HepG2 (cell line): Measurements from ENCODE around the gene PCP4L1. TPM values are rescaled to one million over a fixed set of nuclear protein-coding genes. Genes with fewer than 3 reads are reported as not detected.

Source experiments
- ASH2L ChIP-seq: fragments of 300-600, 200-600 bp; sonication (generic); IDR thresholded peaks from 2 replicates; pipeline ENCODE4 v1.7.0; 2017; ENCODE audit warnings: low read depth, mild to moderate bottlenecking, moderate library complexity, mixed read lengths, low read length; ENCODE audit not compliant: insufficient read length
- CBX5 ChIP-seq: sonication (generic); formaldehyde crosslinking; IDR thresholded peaks from 2 replicates; pipeline ENCODE4 v1.4.0; 2020; ENCODE audit warnings: missing genetic modification reagents, borderline replicate concordance
- EEA1 ChIP-seq: sonication (generic); formaldehyde crosslinking; IDR thresholded peaks from 2 replicates; pipeline ENCODE4 v1.5.1; 2020; ENCODE audit warnings: mild to moderate bottlenecking, missing genetic modification reagents, borderline replicate concordance
- MAF1 ChIP-seq: sonication (generic); formaldehyde crosslinking; IDR thresholded peaks from 2 replicates; pipeline ENCODE4 v1.5.0; 2020; ENCODE audit warnings: missing genetic modification reagents, borderline replicate concordance
- MTA1 ChIP-seq: sonication (generic); formaldehyde crosslinking; IDR thresholded peaks from 2 replicates; pipeline ENCODE4 v1.4.0; 2020; ENCODE audit warnings: missing genetic modification reagents, mild to moderate bottlenecking, borderline replicate concordance
- NCOA5 ChIP-seq: sonication (generic); formaldehyde crosslinking; IDR thresholded peaks from 2 replicates; pipeline ENCODE4 v1.4.0; 2020; ENCODE audit warnings: missing genetic modification reagents
- NFYB ChIP-seq: sonication (generic); formaldehyde crosslinking; IDR thresholded peaks from 2 replicates; pipeline ENCODE4 v1.4.0; 2020; ENCODE audit warnings: missing genetic modification reagents
- RARA ChIP-seq: IDR thresholded peaks from 2 replicates; pipeline ENCODE4 v1.6.1; 2016; ENCODE audit warnings: missing genetic modification reagents, missing compliant biosample characterization
- REXO4 ChIP-seq: sonication (generic); formaldehyde crosslinking; IDR thresholded peaks from 2 replicates; pipeline ENCODE4 v1.8.0; 2022; ENCODE audit warnings: missing genetic modification reagents, mild to moderate bottlenecking, borderline replicate concordance
- SCMH1 ChIP-seq: sonication (generic); formaldehyde crosslinking; IDR thresholded peaks from 2 replicates; pipeline ENCODE4 v1.9.0; 2021; ENCODE audit warnings: missing genetic modification reagents, mild to moderate bottlenecking, borderline replicate concordance
- SIN3B ChIP-seq: fragments of 150-350 bp; IDR thresholded peaks from 2 replicates; pipeline ENCODE4 v1.6.1; 2014; ENCODE audit warnings: low read length
- SUZ12 ChIP-seq: fragments of 150-350 bp; IDR thresholded peaks from 2 replicates; pipeline ENCODE4 v1.6.1; 2014; ENCODE audit warnings: low read depth, low read length
- TEAD2 ChIP-seq: sonication (generic); formaldehyde crosslinking; IDR thresholded peaks from 2 replicates; pipeline ENCODE4 v1.9.0; 2021; ENCODE audit warnings: missing genetic modification reagents
- WIZ ChIP-seq: sonication (generic); formaldehyde crosslinking; IDR thresholded peaks from 2 replicates; pipeline ENCODE4 v1.5.1; 2020; ENCODE audit warnings: mild to moderate bottlenecking, missing genetic modification reagents
- ZBTB20 ChIP-seq: sonication (generic); formaldehyde crosslinking; IDR thresholded peaks from 2 replicates; pipeline ENCODE4 v1.8.1; 2023; ENCODE audit warnings: missing genetic modification reagents, low read depth, mild to moderate bottlenecking, borderline replicate concordance
- ZBTB3 ChIP-seq: sonication (generic); formaldehyde crosslinking; IDR thresholded peaks from 2 replicates; pipeline ENCODE4 v1.4.0; 2020; ENCODE audit warnings: low read depth, mild to moderate bottlenecking, moderate library complexity, missing genetic modification reagents, borderline replicate concordance
- ZFY ChIP-seq: sonication (generic); formaldehyde crosslinking; IDR thresholded peaks from 2 replicates; pipeline ENCODE4 v1.4.0; 2020; ENCODE audit warnings: missing genetic modification reagents
- ZNF205 ChIP-seq: IDR thresholded peaks from 2 replicates; pipeline ENCODE4 v1.6.1; 2018; ENCODE audit warnings: missing biosample characterization, missing genetic modification reagents
- ZNF234 ChIP-seq: sonication (generic); formaldehyde crosslinking; conservative IDR thresholded peaks from 2 replicates; pipeline ENCODE4 v1.5.1; 2020; ENCODE audit warnings: mild to moderate bottlenecking, missing genetic modification reagents
- ZNF24 ChIP-seq: fragments of 450-650 bp; IDR thresholded peaks from 2 replicates; pipeline ENCODE4 v1.6.1; 2017; ENCODE audit warnings: antibody characterized with exemption, mild to moderate bottlenecking
- ZNF260 ChIP-seq: sonication (generic); formaldehyde crosslinking; IDR thresholded peaks from 2 replicates; pipeline ENCODE4 v1.4.0; 2020; ENCODE audit warnings: missing genetic modification reagents, low read depth, mild to moderate bottlenecking, borderline replicate concordance
- ZNF296 ChIP-seq: sonication (generic); formaldehyde crosslinking; conservative IDR thresholded peaks from 2 replicates; pipeline ENCODE4 v1.5.0; 2020; ENCODE audit warnings: mild to moderate bottlenecking, missing genetic modification reagents
- ZNF34 ChIP-seq: sonication (generic); formaldehyde crosslinking; IDR thresholded peaks from 2 replicates; pipeline ENCODE4 v1.4.0; 2020; ENCODE audit warnings: mild to moderate bottlenecking, missing genetic modification reagents, borderline replicate concordance
- ZNF552 ChIP-seq: sonication (generic); formaldehyde crosslinking; IDR thresholded peaks from 2 replicates; pipeline ENCODE4 v1.9.0; 2022; ENCODE audit warnings: missing genetic modification reagents, mild to moderate bottlenecking, borderline replicate concordance
- ZNF557 ChIP-seq: sonication (generic); formaldehyde crosslinking; IDR thresholded peaks from 2 replicates; pipeline ENCODE4 v1.4.0; 2020; ENCODE audit warnings: missing genetic modification reagents
- ZZZ3 ChIP-seq: sonication (generic); formaldehyde crosslinking; IDR thresholded peaks from 2 replicates; pipeline ENCODE4 v1.4.0; 2020; ENCODE audit warnings: missing genetic modification reagents, mild to moderate bottlenecking, borderline replicate concordance
- polyA plus RNA-seq, 8 experiments: library from polyadenylated mRNA; depleted of rRNA in 3 of 8; stranded (reverse) in 7 of 8; unstranded in 1 of 8; fragments of >200 nt; fragmentation: Illumina TruSeq in 4 of 8; extraction: Trizol in 4 of 8; gene quantifications; 2 replicates each; pipeline versions ENCODE4 v1.2.1 to v1.2.3, GENCODE V29; 2011 to 2016; ENCODE audit warnings: low read depth in 4 of 8, missing spikeins in 1 of 8, mixed read lengths in 1 of 8; ENCODE audit not compliant: insufficient read depth in 1 of 8
- total RNA-seq, 5 experiments: library from RNA; depleted of rRNA; stranded (reverse); fragments of >200 nt; fragmentation: Illumina TruSeq; extraction: Trizol; gene quantifications; 2 replicates each; pipeline ENCODE4 v1.2.3, GENCODE V29; 2016; ENCODE audit warnings: low read depth in 1 of 5
- TF ChIP-seq, protein P1 (sequence below): IDR thresholded peaks from 2 replicates; pipeline ENCODE4 v1.6.1; 2016; ENCODE audit warnings: missing compliant biosample characterization, missing genetic modification reagents, borderline replicate concordance
- TF ChIP-seq, protein P2 (sequence below): IDR thresholded peaks from 2 replicates; pipeline ENCODE4 v1.6.1; 2012; ENCODE audit warnings: inconsistent platforms
- TF ChIP-seq, protein P3 (sequence below): sonication (generic); formaldehyde crosslinking; IDR thresholded peaks from 2 replicates; pipeline ENCODE4 v1.5.1; 2020; ENCODE audit warnings: missing genetic modification reagents, mild to moderate bottlenecking, borderline replicate concordance
- TF ChIP-seq, protein P4 (sequence below): sonication (generic); formaldehyde crosslinking; IDR thresholded peaks from 2 replicates; pipeline ENCODE4 v1.4.0; 2020; ENCODE audit warnings: missing genetic modification reagents

The PCP4L1 gene
- total and polyA plus RNA-seq, 2 of the 13 experiments (the other 11 are each of a cell fraction or from before 2014, with no cell fraction given) = 0.28 TPM; not detected in 1

DNA sequence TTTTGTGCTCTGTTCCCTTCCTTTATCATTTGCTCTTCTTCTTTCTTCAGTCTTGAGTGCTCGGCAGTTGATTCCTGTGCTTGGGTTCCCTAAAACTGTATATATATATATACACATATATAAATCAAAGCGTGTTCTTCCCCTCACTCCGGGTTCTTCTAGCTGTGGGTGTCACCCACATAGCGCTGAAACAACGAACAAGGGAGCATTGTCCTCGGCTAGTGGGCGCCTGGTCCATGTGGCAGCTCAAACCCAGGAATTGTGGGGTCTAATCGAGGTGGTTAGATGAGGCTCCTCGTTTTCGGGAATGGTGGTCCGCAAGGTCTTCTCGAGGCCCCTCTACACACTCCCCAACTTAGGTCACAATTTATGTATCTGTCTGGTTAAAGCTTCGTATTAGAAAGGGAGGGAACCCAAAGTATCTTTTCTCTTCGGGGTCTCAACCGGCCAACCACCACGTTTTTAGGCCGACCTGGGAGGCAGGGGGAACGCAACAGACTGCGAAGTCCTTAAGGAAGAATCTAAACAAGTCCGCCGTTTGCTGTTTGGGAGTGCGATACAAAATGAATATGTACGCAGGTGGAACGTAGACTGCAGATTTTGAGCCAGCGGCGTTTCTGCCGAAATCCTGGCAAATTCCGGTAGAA lies 55.1 kb downstream of the PCP4L1 start (continued):
- TF ChIP-seq ZZZ3 (CRISPR knock-in tag) = no peak
- TF ChIP-seq ZNF552 (CRISPR knock-in tag) = no peak
- no peak for TF ChIP-seq TEAD2
- TF ChIP-seq MTA1 = no peak
- no peak for TF ChIP-seq ZNF557 (CRISPR knock-in tag)
- no peak for TF ChIP-seq ZFY (CRISPR knock-in tag)
- TF ChIP-seq ZNF234 (CRISPR knock-in tag) = no peak
- no peak for TF ChIP-seq SCMH1 (CRISPR knock-in tag)
- no peak for TF ChIP-seq ZBTB3 (CRISPR knock-in tag)
- no peak for TF ChIP-seq ZBTB20
- TF ChIP-seq, protein P1, sequence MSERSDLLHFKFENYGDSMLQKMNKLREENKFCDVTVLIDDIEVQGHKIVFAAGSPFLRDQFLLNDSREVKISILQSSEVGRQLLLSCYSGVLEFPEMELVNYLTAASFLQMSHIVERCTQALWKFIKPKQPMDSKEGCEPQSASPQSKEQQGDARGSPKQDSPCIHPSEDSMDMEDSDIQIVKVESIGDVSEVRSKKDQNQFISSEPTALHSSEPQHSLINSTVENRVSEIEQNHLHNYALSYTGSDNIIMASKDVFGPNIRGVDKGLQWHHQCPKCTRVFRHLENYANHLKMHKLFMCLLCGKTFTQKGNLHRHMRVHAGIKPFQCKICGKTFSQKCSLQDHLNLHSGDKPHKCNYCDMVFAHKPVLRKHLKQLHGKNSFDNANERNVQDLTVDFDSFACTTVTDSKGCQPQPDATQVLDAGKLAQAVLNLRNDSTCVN (CRISPR knock-in tag) = no peak
- no peak for TF ChIP-seq ZNF34 (CRISPR knock-in tag)
- TF ChIP-seq, protein P2, sequence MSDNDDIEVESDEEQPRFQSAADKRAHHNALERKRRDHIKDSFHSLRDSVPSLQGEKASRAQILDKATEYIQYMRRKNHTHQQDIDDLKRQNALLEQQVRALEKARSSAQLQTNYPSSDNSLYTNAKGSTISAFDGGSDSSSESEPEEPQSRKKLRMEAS = peak; percentile 59; the same call in 1 of the 2 replicates
- TF ChIP-seq ZNF260 (CRISPR knock-in tag) = no peak
- no peak for TF ChIP-seq SIN3B
- TF ChIP-seq, protein P3, sequence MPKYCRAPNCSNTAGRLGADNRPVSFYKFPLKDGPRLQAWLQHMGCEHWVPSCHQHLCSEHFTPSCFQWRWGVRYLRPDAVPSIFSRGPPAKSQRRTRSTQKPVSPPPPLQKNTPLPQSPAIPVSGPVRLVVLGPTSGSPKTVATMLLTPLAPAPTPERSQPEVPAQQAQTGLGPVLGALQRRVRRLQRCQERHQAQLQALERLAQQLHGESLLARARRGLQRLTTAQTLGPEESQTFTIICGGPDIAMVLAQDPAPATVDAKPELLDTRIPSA (CRISPR knock-in tag) = no peak
- TF ChIP-seq NFYB (CRISPR knock-in tag) = no peak
- TF ChIP-seq, protein P4, sequence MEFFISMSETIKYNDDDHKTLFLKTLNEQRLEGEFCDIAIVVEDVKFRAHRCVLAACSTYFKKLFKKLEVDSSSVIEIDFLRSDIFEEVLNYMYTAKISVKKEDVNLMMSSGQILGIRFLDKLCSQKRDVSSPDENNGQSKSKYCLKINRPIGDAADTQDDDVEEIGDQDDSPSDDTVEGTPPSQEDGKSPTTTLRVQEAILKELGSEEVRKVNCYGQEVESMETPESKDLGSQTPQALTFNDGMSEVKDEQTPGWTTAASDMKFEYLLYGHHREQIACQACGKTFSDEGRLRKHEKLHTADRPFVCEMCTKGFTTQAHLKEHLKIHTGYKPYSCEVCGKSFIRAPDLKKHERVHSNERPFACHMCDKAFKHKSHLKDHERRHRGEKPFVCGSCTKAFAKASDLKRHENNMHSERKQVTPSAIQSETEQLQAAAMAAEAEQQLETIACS (CRISPR knock-in tag) = no peak
- no peak for TF ChIP-seq ZNF296 (CRISPR knock-in tag)
- no peak for TF ChIP-seq MAF1 (CRISPR knock-in tag)
- TF ChIP-seq NCOA5 = no peak
- TF ChIP-seq ZNF205 (CRISPR knock-in tag) = 0 out of 2 replicates have a peak, but pooled peaks have one; percentile 11
- no peak for TF ChIP-seq WIZ (CRISPR knock-in tag)
- TF ChIP-seq CBX5 = no peak
- TF ChIP-seq ZNF24 = no peak
- no peak for TF ChIP-seq EEA1 (CRISPR knock-in tag)
- TF ChIP-seq SUZ12 = no peak
- no peak for TF ChIP-seq REXO4 (CRISPR knock-in tag)
- TF ChIP-seq RARA = no peak
- TF ChIP-seq ASH2L = no peak
